Mesendoderm (in vitro differentiated cells): Measurements from ENCODE around the gene GALNT18.

Experiments used
- DNase-seq: peaks from one replicate; pipeline ENCODE4 v3.0.0; 2013
- H2AK5ac ChIP-seq: 2 replicates; pipeline ENCODE4 v1.6.1; 2013; ENCODE audit warnings: low read length, inconsistent platforms
- H2BK120ac ChIP-seq: 2 replicates; pipeline ENCODE4 v1.6.1; 2013; ENCODE audit warnings: low read depth, mild to moderate bottlenecking, low read length, moderate library complexity, mixed read lengths
- H2BK15ac ChIP-seq: replicated peaks from 2 replicates; pipeline ENCODE4 v1.6.1; 2013; ENCODE audit warnings: low read depth, mild to moderate bottlenecking, moderate library complexity
- H2BK5ac ChIP-seq: 2 replicates; pipeline ENCODE4 v1.6.1; 2013; ENCODE audit warnings: low read length, inconsistent platforms
- H3K18ac ChIP-seq: 2 replicates; pipeline ENCODE4 v1.6.1; 2013; ENCODE audit warnings: mild to moderate bottlenecking, low read length, mixed read lengths
- H3K23ac ChIP-seq: one replicate; pipeline ENCODE4 v1.6.1; 2013; ENCODE audit warnings: low read length
- H3K27ac ChIP-seq: 2 replicates; pipeline ENCODE4 v1.5.1; 2013; ENCODE audit warnings: low read depth, mild to moderate bottlenecking, inconsistent platforms, low read length, moderate library complexity
- H3K27me3 ChIP-seq: 2 replicates; pipeline ENCODE4 v1.6.1; 2013; ENCODE audit warnings: low read length, control low read depth, mild to moderate bottlenecking, inconsistent platforms; ENCODE audit not compliant: insufficient read depth, poor library complexity
- H3K36me3 ChIP-seq: 2 replicates; pipeline ENCODE4 v1.6.1; 2013; ENCODE audit warnings: low read length, inconsistent platforms; ENCODE audit not compliant: control insufficient read depth, insufficient read depth
- H3K4ac ChIP-seq: one replicate; pipeline ENCODE4 v1.6.1; 2013; ENCODE audit warnings: low read depth, mild to moderate bottlenecking, low read length, moderate library complexity
- H3K4me1 ChIP-seq: 2 replicates; pipeline ENCODE4 v1.6.1; 2013; ENCODE audit warnings: low read depth, low read length, inconsistent platforms; ENCODE audit not compliant: control insufficient read depth
- H3K4me2 ChIP-seq: 2 replicates; pipeline ENCODE4 v1.6.1; 2013; ENCODE audit warnings: low read length
- H3K4me3 ChIP-seq: 2 replicates; pipeline ENCODE4 v1.5.1; 2013; ENCODE audit warnings: mild to moderate bottlenecking, low read length
- H3K56ac ChIP-seq: one replicate; pipeline ENCODE4 v1.6.1; 2013; ENCODE audit warnings: low read length
- H3K79me1 ChIP-seq: 2 replicates; pipeline ENCODE4 v1.6.1; 2013; ENCODE audit warnings: low read length, inconsistent platforms
- H3K79me2 ChIP-seq: 2 replicates; pipeline ENCODE4 v1.6.1; 2013; ENCODE audit warnings: mild to moderate bottlenecking, low read length; ENCODE audit not compliant: control insufficient read depth, insufficient read depth
- H3K9ac ChIP-seq: 2 replicates; pipeline ENCODE4 v1.6.1; 2013; ENCODE audit warnings: low read length, inconsistent platforms
- H4K5ac ChIP-seq: one replicate; pipeline ENCODE4 v1.6.1; 2013; ENCODE audit warnings: low read length
- H4K8ac ChIP-seq: one replicate; pipeline ENCODE4 v1.6.1; 2013; ENCODE audit warnings: low read depth, mild to moderate bottlenecking, control low read depth, low read length, moderate library complexity
- WGBS: extraction: QIAGEN DNeasy Blood & Tissue Kit; methylation state at CpG from one replicate; pipeline ENCODE4 v1.1.7; 2013; ENCODE audit warnings: low lambda C conversion rate, missing lambda C conversion rate; ENCODE audit not compliant: insufficient coverage; ENCODE audit errors: extremely low coverage; 5-methylcytosine and 5-hydroxymethylcytosine counted together

The GALNT18 gene

GRCh38 chr11:11586465-11586864, 35.3 kb downstream of the GALNT18 start:
- H2AK5ac ChIP-seq = no peak overlapping the region
- DNase-seq = no peak
- no peaks in the 10 kb centered on the region for H3K79me2 ChIP-seq
- H3K4me2 ChIP-seq = no peak overlapping the region
- no peak overlapping the region for H3K23ac ChIP-seq
- no peak overlapping the region for H4K8ac ChIP-seq
- peaks cover 24% of the 10 kb centered on the region for H3K4me1 ChIP-seq
- H4K5ac ChIP-seq = no peak overlapping the region
- H2BK120ac ChIP-seq = no peak overlapping the region
- no peaks in the 10 kb centered on the region for H3K36me3 ChIP-seq
- H2BK5ac ChIP-seq = no peak overlapping the region
- no peak overlapping the region for H3K18ac ChIP-seq
- no peak overlapping the region for H3K9ac ChIP-seq
- no peak overlapping the region for H3K56ac ChIP-seq
- H3K27me3 ChIP-seq = no peaks in the 10 kb centered on the region
- H3K79me1 ChIP-seq = no peaks in the 10 kb centered on the region
- no peak overlapping the region for H3K4ac ChIP-seq
- no peak overlapping the region for H3K4me3 ChIP-seq
- WGBS = no CpG with 5 or more reads among the region's 7 CpGs
- no peak overlapping the region for H3K27ac ChIP-seq
- no peak overlapping the region for H2BK15ac ChIP-seq

GRCh38 chr11:11584937-11585336, 36.9 kb downstream of the GALNT18 start:
- Histone ChIP-seq H4K8ac (no peak overlapping the region), H4K5ac (no peak overlapping the region), H3K27ac (no peak overlapping the region), H3K79me1 (no peaks in the 10 kb centered on the region), H3K27me3 (no peaks in the 10 kb centered on the region), H3K4ac (no peak overlapping the region), H3K4me2 (no peak overlapping the region), H3K4me1 (peaks cover 21% of the 10 kb centered on the region), H2BK15ac (no peak overlapping the region), H3K56ac (no peak overlapping the region), H3K9ac (no peak overlapping the region), H3K18ac (no peak overlapping the region), H2BK120ac (no peak overlapping the region), H3K36me3 (no peaks in the 10 kb centered on the region), H2BK5ac (no peak overlapping the region), H3K79me2 (no peaks in the 10 kb centered on the region), H2AK5ac (no peak overlapping the region), H3K4me3 (no peak overlapping the region), H3K23ac (no peak overlapping the region)
- DNase-seq = no peak
- no CpG with 5 or more reads among the region's 1 CpG for WGBS

- Histone ChIP-seq H4K8ac (no peak overlapping the region), H3K4me1 (peaks cover 16% of the 10 kb centered on the region), H3K36me3 (no peaks in the 10 kb centered on the region), H3K18ac (no peak overlapping the region), H3K9ac (no peak overlapping the region), H3K27ac (no peak overlapping the region), H2BK120ac (no peak overlapping the region), H3K4me2 (no peak overlapping the region), H2AK5ac (no peak overlapping the region), H3K79me1 (no peaks in the 10 kb centered on the region), H3K56ac (no peak overlapping the region), H3K79me2 (no peaks in the 10 kb centered on the region), H2BK15ac (no peak overlapping the region), H4K5ac (no peak overlapping the region), H3K4ac (no peak overlapping the region), H3K4me3 (no peak overlapping the region), H2BK5ac (no peak overlapping the region), H3K27me3 (no peaks in the 10 kb centered on the region), H3K23ac (no peak overlapping the region)
- WGBS = no CpG with 5 or more reads among the region's 5 CpGs
- DNase-seq = no peak
Measured at GRCh38 chr11:11584530-11584810, 37.3 kb downstream of the GALNT18 start.

GRCh38 chr11:11583801-11584529, 37.8 kb downstream of the GALNT18 start:
- Histone ChIP-seq H3K79me1 (no peaks in the 10 kb centered on the region), H4K5ac (no peak overlapping the region), H2BK15ac (no peak overlapping the region), H3K4me3 (no peak overlapping the region), H4K8ac (no peak overlapping the region), H3K18ac (no peak overlapping the region), H3K4me2 (no peak overlapping the region), H3K9ac (no peak overlapping the region), H3K56ac (no peak overlapping the region), H3K4me1 (peaks cover 12% of the 10 kb centered on the region), H2AK5ac (no peak overlapping the region), H3K23ac (no peak overlapping the region), H3K27ac (no peak overlapping the region), H3K79me2 (no peaks in the 10 kb centered on the region), H2BK5ac (no peak overlapping the region), H2BK120ac (no peak overlapping the region), H3K36me3 (no peaks in the 10 kb centered on the region), H3K27me3 (no peaks in the 10 kb centered on the region), H3K4ac (no peak overlapping the region)
- no CpG with 5 or more reads among the region's 9 CpGs for WGBS
- DNase-seq = no peak

GRCh38 chr11:11582011-11582701, 39.6 kb downstream of the GALNT18 start:
- H2BK5ac ChIP-seq = no peak overlapping the region
- no peaks in the 10 kb centered on the region for H3K36me3 ChIP-seq
- no peaks in the 10 kb centered on the region for H3K79me1 ChIP-seq
- no CpG with 5 or more reads among the region's 5 CpGs for WGBS
- no peak overlapping the region for H3K27ac ChIP-seq
- no peak overlapping the region for H2AK5ac ChIP-seq
- H3K4ac ChIP-seq = no peak overlapping the region
- DNase-seq = no peak
- H2BK120ac ChIP-seq = no peak overlapping the region
- H4K5ac ChIP-seq = no peak overlapping the region
- H3K27me3 ChIP-seq = no peaks in the 10 kb centered on the region
- peaks cover 5% of the 10 kb centered on the region for H3K4me1 ChIP-seq
- no peak overlapping the region for H3K18ac ChIP-seq
- no peaks in the 10 kb centered on the region for H3K79me2 ChIP-seq
- H2BK15ac ChIP-seq = no peak overlapping the region
- H3K56ac ChIP-seq = no peak overlapping the region
- no peak overlapping the region for H4K8ac ChIP-seq
- H3K4me3 ChIP-seq = no peak overlapping the region
- no peak overlapping the region for H3K23ac ChIP-seq
- H3K4me2 ChIP-seq = no peak overlapping the region
- H3K9ac ChIP-seq = no peak overlapping the region

- no peak overlapping the region for H4K8ac ChIP-seq
- no peaks in the 10 kb centered on the region for H3K79me1 ChIP-seq
- peaks cover 5% of the 10 kb centered on the region for H3K4me1 ChIP-seq
- H3K79me2 ChIP-seq = no peaks in the 10 kb centered on the region
- no peak overlapping the region for H2AK5ac ChIP-seq
- no peak overlapping the region for H3K4me3 ChIP-seq
- H2BK15ac ChIP-seq = no peak overlapping the region
- H3K4ac ChIP-seq = no peak overlapping the region
- no peak overlapping the region for H3K18ac ChIP-seq
- H4K5ac ChIP-seq = no peak overlapping the region
- no peak overlapping the region for H3K27ac ChIP-seq
- no peak overlapping the region for H2BK120ac ChIP-seq
- H2BK5ac ChIP-seq = no peak overlapping the region
- no CpG with 5 or more reads among the region's 4 CpGs for WGBS
- H3K9ac ChIP-seq = no peak overlapping the region
- no peak overlapping the region for H3K23ac ChIP-seq
- H3K36me3 ChIP-seq = no peaks in the 10 kb centered on the region
- H3K27me3 ChIP-seq = no peaks in the 10 kb centered on the region
- no peak for DNase-seq
- H3K4me2 ChIP-seq = no peak overlapping the region
- no peak overlapping the region for H3K56ac ChIP-seq
Measured at GRCh38 chr11:11581481-11581880, 40.3 kb downstream of the GALNT18 start.
